Caco-2 (cell line): ENCODE results near the gene NACC1. TPM values are rescaled to one million over a fixed set of nuclear protein-coding genes. Genes with fewer than 3 reads are reported as not detected.
"Not testable (repeated sequence)": the region's sequence is repeated elsewhere in the genome, so short reads cannot be mapped to it uniquely, and the experiment has no call there.

ENCODE experiments used
- BruUV-seq: library from RNA; stranded (reverse); fragments of 400-500 nt; replicated peaks from 2 replicates; lab custom pipeline; 2021; lab: Mats Ljungman, UMichigan
- CTCF ChIA-PET: fragments of 300-600 bp; sonication (Branson Sonifier 250); formaldehyde crosslinking; loops from one replicate; lab custom pipeline; 2022; ENCODE audit warnings: antibody characterized with exemption; lab: Charles Lee
- POLR2A ChIA-PET: fragments of 300-600 bp; sonication (Branson Sonifier 250); formaldehyde crosslinking; loops from one replicate; lab custom pipeline; 2022; ENCODE audit warnings: antibody characterized with exemption; lab: Charles Lee
- DNase-seq, 2 experiments: peaks; one replicate each; pipeline versions ENCODE4 v3.0.0 to v3.0.0-alpha.2; 2020 to 2022
- H3K27me3 ChIP-seq: replicated peaks from 2 replicates; pipeline ENCODE4 v1.6.0; 2011; ENCODE audit warnings: low read length; ENCODE audit not compliant: control insufficient read depth, insufficient read depth
- H3K36me3 ChIP-seq: 2 replicates; pipeline ENCODE4 v1.5.1; 2011; ENCODE audit warnings: low read length; ENCODE audit not compliant: control insufficient read depth, insufficient read depth
- H3K4me1 ChIP-seq: fragments of 250-450 bp; sonication (Bioruptor Pico); 2 replicates; pipeline ENCODE4 v1.5.1; 2020; ENCODE audit warnings: mild to moderate bottlenecking
- H3K4me3 ChIP-seq: 2 replicates; pipeline ENCODE4 v1.5.1; 2011; ENCODE audit warnings: low read depth, mild to moderate bottlenecking, control low read depth, low read length
- H3K9me3 ChIP-seq: fragments of 250-450 bp; sonication (Bioruptor Pico); 2 replicates; pipeline ENCODE4 v1.5.1; 2020; ENCODE audit warnings: mild to moderate bottlenecking, moderate library complexity
- H3K27ac Mint-ChIP-seq: one replicate; pipeline ENCODE4 v1.8.0; 2022; ENCODE audit warnings: mixed read lengths; ENCODE audit not compliant: unreplicated experiment
- H3K27me3 Mint-ChIP-seq: one replicate; pipeline ENCODE4 v1.8.0; 2022; ENCODE audit warnings: mixed read lengths; ENCODE audit not compliant: insufficient read depth, unreplicated experiment
- H3K36me3 Mint-ChIP-seq: one replicate; pipeline ENCODE4 v1.8.0; 2022; ENCODE audit warnings: mild to moderate bottlenecking, mixed read lengths; ENCODE audit not compliant: insufficient read depth, unreplicated experiment
- H3K4me1 Mint-ChIP-seq: one replicate; pipeline ENCODE4 v1.8.0; 2022; ENCODE audit warnings: low read depth, mixed read lengths; ENCODE audit not compliant: unreplicated experiment
- H3K4me3 Mint-ChIP-seq: one replicate; pipeline ENCODE4 v1.8.0; 2022; ENCODE audit warnings: mild to moderate bottlenecking, moderate library complexity, mixed read lengths; ENCODE audit not compliant: unreplicated experiment
- H3K9me3 Mint-ChIP-seq: one replicate; pipeline ENCODE4 v1.8.0; 2022; ENCODE audit warnings: mixed read lengths; ENCODE audit not compliant: unreplicated experiment
- CTCF ChIP-seq, 2 experiments: fragments of 200-600 bp in 1 of 2; IDR thresholded peaks; 1 replicate in 1 of 2; 2 replicates in 1 of 2; pipeline versions ENCODE4 v1.5.1 to v1.8.0; 2011 to 2022; ENCODE audit warnings: antibody characterized with exemption in 1 of 2, control low read depth in 1 of 2, inconsistent platforms in 1 of 2, low read depth in 1 of 2, low read length in 1 of 2, mild to moderate bottlenecking in 1 of 2, moderate library complexity in 1 of 2; ENCODE audit not compliant: insufficient read depth in 1 of 2, severe bottlenecking in 1 of 2, unreplicated experiment in 1 of 2
- intact Hi-C: fragments of 100-400 bp; cut with micrococcal nuclease; formaldehyde crosslinking; loops from one replicate; pipeline ENCODE4 v1.10.0; 2022; ENCODE audit not compliant: unreplicated experiment
- total RNA-seq: library from RNA; stranded (reverse); gene quantifications from 2 replicates; pipeline ENCODE4 v1.2.3, GENCODE V29; 2022

The NACC1 gene
- total RNA-seq, 1 experiment from 2014 or later, result 89.6 TPM

GRCh38 chr19:13181747-13182388 lies 63.8 kb downstream of the NACC1 start:
- no peak overlapping the region for H3K4me3 ChIP-seq
- Mint-ChIP-seq H3K9me3 (no peaks in the 10 kb centered on the region), H3K4me3 (no peak overlapping the region), H3K4me1 (no peaks in the 10 kb centered on the region), H3K36me3 (no peaks in the 10 kb centered on the region), H3K27me3 (no peaks in the 10 kb centered on the region), H3K27ac (no peak overlapping the region)
- no peak for TF ChIP-seq CTCF (IDR thresholded peaks at IDR 0.05; ENCODE audit: insufficient read depth in 1 of 2, low read depth in 1 of 2, low read length in 1 of 2, severe bottlenecking in 1 of 2, unreplicated experiment in 1 of 2)
- no peaks in the 10 kb centered on the region for H3K9me3 ChIP-seq
- no peak for DNase-seq
- intact Hi-C loops, result no loop called here
- H3K36me3 ChIP-seq, result no peaks in the 10 kb centered on the region
- ChIA-PET CTCF (no interaction called here), POLR2A (no interaction called here)
- no peaks in the 10 kb centered on the region for H3K27me3 ChIP-seq
- no TSS peak for BruUV-seq
- H3K4me1 ChIP-seq, result no peaks in the 10 kb centered on the region

- BruUV-seq, H3K4me1 Mint-ChIP-seq, intact Hi-C loops, H3K4me1 ChIP-seq, POLR2A ChIA-PET, H3K36me3 Mint-ChIP-seq, H3K27me3 Mint-ChIP-seq, CTCF ChIA-PET, H3K9me3 ChIP-seq, H3K27me3 ChIP-seq, H3K27ac Mint-ChIP-seq, H3K4me3 Mint-ChIP-seq, DNase-seq, H3K4me3 ChIP-seq, H3K36me3 ChIP-seq, H3K9me3 Mint-ChIP-seq: not testable (repeated sequence)
Measured at GRCh38 chr19:13184926-13185325, 66.9 kb downstream of the NACC1 start.

- H3K4me1 ChIP-seq, H3K4me1 Mint-ChIP-seq, CTCF ChIA-PET, H3K4me3 ChIP-seq, DNase-seq, H3K36me3 Mint-ChIP-seq, intact Hi-C loops, H3K27ac Mint-ChIP-seq, H3K27me3 Mint-ChIP-seq, POLR2A ChIA-PET, H3K9me3 Mint-ChIP-seq, H3K9me3 ChIP-seq, H3K36me3 ChIP-seq, H3K4me3 Mint-ChIP-seq, H3K27me3 ChIP-seq: not testable (repeated sequence)
- BruUV-seq, result TSS peak; percentile 95
Measured at GRCh38 chr19:13185763-13186657, 67.9 kb downstream of the NACC1 start.

- CTCF ChIA-PET, H3K36me3 ChIP-seq, H3K27ac Mint-ChIP-seq, H3K9me3 Mint-ChIP-seq, POLR2A ChIA-PET, intact Hi-C loops, H3K4me1 Mint-ChIP-seq, H3K4me3 ChIP-seq, H3K4me3 Mint-ChIP-seq, H3K27me3 Mint-ChIP-seq, DNase-seq, H3K4me1 ChIP-seq, BruUV-seq, H3K36me3 Mint-ChIP-seq, H3K9me3 ChIP-seq, H3K27me3 ChIP-seq: not testable (repeated sequence)
Measured at GRCh38 chr19:13186688-13187087, 68.6 kb downstream of the NACC1 start.
